Small intestine (tissue), 7 donors: ENCODE results near the gene CD247. TPM values are rescaled to one million over a fixed set of nuclear protein-coding genes. Genes with fewer than 3 reads are reported as not detected.
"Not testable (repeated sequence)": the region's sequence is repeated elsewhere in the genome, so short reads cannot be mapped to it uniquely, and the experiment has no call there.

Experiments used
- DNase-seq, 2 donors: peaks; one replicate each; pipeline versions ENCODE4 v3.0.0 to v3.0.0-alpha.2; 2013
- FAIRE-seq: peaks from 2 replicates; lab custom pipeline; 2012; peaks lifted over from hg19 to GRCh38; lab: Jason Lieb, UNC
- H3K27ac ChIP-seq, 3 donors: one replicate each; pipeline ENCODE4 v1.5.1; 2013; ENCODE audit warnings: low read length in 2 of 3, mild to moderate bottlenecking in 2 of 3, control low read depth in 1 of 3, inconsistent platforms in 1 of 3, low read depth in 1 of 3, moderate library complexity in 1 of 3
- H3K27me3 ChIP-seq, 3 donors: one replicate each; pipeline ENCODE4 v1.6.1; 2013; ENCODE audit warnings: low read length in 3 of 3, inconsistent platforms in 1 of 3; ENCODE audit not compliant: control insufficient read depth in 3 of 3, insufficient read depth in 3 of 3
- H3K36me3 ChIP-seq, 3 donors: one replicate each; pipeline ENCODE4 v1.6.1; 2013; ENCODE audit warnings: low read length in 3 of 3, inconsistent platforms in 1 of 3, low read depth in 1 of 3, mild to moderate bottlenecking in 1 of 3, moderate library complexity in 1 of 3; ENCODE audit not compliant: control insufficient read depth in 3 of 3, insufficient read depth in 2 of 3
- H3K4me1 ChIP-seq, 3 donors: one replicate each; pipeline ENCODE4 v1.6.1; 2013; ENCODE audit warnings: low read length in 2 of 3, inconsistent platforms in 1 of 3, low read depth in 1 of 3, mild to moderate bottlenecking in 1 of 3, moderate library complexity in 1 of 3; ENCODE audit not compliant: control insufficient read depth in 3 of 3, insufficient read depth in 2 of 3
- H3K4me3 ChIP-seq, 3 donors: one replicate each; pipeline ENCODE4 v1.5.1; 2013; ENCODE audit warnings: low read length in 3 of 3, control low read depth in 1 of 3, inconsistent platforms in 1 of 3, low read depth in 1 of 3, mild to moderate bottlenecking in 1 of 3, moderate library complexity in 1 of 3
- H3K9me3 ChIP-seq, 2 donors: one replicate each; pipeline ENCODE4 v1.6.1; 2013; ENCODE audit warnings: low read depth in 1 of 2, low read length in 1 of 2; ENCODE audit not compliant: control insufficient read depth in 2 of 2, insufficient read depth in 1 of 2
- WGBS, 3 donors: extraction: QIAGEN DNeasy Blood & Tissue Kit; methylation state at CpG; one replicate each; pipeline ENCODE4 v1.1.7; 2013; 5-methylcytosine and 5-hydroxymethylcytosine counted together
- polyA plus RNA-seq, 4 donors: library from polyadenylated mRNA; stranded (reverse) in 3 of 4; unstranded in 1 of 4; fragments of 200-250 nt in 3 of 4; fragments of 120-200 nt in 1 of 4; gene quantifications; one replicate each; pipeline versions ENCODE4 v1.2.1 to v1.2.3, GENCODE V29; 2013
- donor health status: healthy with polysubstance abuse.
- donor health status: control.
- donor health status: control.
- donor health status: Bipolar disorder and iron deficiency.
- donor health status: healthy.

Gene CD247
- polyA plus RNA-seq, 4 donors: 0.45 to 5.0 (median 3.2) TPM

DNA sequence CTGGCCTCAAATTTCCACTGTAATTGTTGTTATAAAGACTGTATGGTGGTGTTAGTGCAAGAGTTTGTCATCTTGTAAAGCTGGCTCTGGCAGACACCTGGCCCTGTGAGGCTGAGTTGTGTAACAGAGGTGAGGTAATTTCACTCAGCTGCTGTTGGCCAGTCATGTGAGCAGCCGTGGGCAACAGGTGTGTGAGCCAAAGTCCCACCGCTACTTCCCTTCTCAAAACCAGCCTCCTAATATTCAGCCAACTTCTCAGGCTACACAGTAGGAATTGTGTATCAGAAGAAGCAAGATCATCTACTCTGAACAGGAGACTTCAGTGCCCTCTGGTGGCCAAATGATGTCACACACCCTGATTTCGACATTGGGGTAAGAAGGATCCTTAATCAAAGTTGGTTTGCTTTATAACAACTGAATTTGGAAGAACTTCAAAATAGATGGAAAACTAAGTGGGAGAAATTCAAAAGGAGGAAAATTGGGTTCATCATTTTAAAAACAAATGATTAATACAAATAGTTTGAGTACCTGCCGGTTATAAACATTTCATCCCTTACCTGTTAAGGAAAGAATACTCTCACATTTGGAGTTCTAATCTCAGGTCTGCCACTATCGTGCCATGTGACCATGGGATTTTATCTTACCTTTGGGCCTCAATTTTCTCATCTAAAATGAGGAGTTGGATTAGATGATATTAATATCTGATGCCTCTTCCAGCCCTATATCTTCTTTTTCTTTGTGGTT lies 37.8 kb upstream of the CD247 start:
- H3K9me3 ChIP-seq: no peaks in the 10 kb centered on the region
- FAIRE-seq (no peak), DNase-seq (peak; percentile 79 to 87)
- no peaks in the 10 kb centered on the region for H3K36me3 ChIP-seq
- WGBS, 3 donors: 4 to 13% (median 4%) methylated on average over 5 of the region's 5 CpGs
- H3K4me1 ChIP-seq: peaks cover 3 to 20% (median 4%) of the 10 kb centered on the region in 3 donors
- H3K27me3 ChIP-seq: no peaks in the 10 kb centered on the region
- H3K27ac ChIP-seq: peak overlapping the region in 1 of 3 donors; percentile 67
- H3K4me3 ChIP-seq: no peak overlapping the region

DNA sequence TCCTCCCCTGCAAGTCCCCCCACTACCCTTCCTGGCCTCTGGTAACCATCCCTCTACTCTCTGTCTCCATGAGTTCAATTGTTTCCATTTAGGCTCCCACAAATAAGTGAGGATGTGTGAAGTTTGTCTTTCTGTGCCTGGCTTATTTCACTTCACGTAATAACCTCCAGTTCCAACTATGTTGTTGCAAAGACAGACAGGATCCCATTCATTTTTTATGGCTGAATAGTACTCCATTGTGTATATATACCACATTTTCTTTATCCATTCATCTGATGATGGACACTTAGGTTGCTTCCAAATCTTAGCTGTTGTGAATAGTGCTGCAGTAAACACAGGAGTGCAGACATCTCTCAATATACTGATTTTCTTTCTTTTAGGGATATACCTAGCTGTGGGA lies 36.7 kb upstream of the CD247 start:
- H3K9me3 ChIP-seq, FAIRE-seq, H3K27ac ChIP-seq, H3K27me3 ChIP-seq, H3K36me3 ChIP-seq, DNase-seq, H3K4me3 ChIP-seq: not testable (repeated sequence)
- WGBS, 3 donors: 93 to 97% (median 95%) methylated on average over 1 of the region's 1 CpG
- H3K4me1 ChIP-seq: peaks cover 3 to 20% (median 4%) of the 10 kb centered on the region in 3 donors

DNA sequence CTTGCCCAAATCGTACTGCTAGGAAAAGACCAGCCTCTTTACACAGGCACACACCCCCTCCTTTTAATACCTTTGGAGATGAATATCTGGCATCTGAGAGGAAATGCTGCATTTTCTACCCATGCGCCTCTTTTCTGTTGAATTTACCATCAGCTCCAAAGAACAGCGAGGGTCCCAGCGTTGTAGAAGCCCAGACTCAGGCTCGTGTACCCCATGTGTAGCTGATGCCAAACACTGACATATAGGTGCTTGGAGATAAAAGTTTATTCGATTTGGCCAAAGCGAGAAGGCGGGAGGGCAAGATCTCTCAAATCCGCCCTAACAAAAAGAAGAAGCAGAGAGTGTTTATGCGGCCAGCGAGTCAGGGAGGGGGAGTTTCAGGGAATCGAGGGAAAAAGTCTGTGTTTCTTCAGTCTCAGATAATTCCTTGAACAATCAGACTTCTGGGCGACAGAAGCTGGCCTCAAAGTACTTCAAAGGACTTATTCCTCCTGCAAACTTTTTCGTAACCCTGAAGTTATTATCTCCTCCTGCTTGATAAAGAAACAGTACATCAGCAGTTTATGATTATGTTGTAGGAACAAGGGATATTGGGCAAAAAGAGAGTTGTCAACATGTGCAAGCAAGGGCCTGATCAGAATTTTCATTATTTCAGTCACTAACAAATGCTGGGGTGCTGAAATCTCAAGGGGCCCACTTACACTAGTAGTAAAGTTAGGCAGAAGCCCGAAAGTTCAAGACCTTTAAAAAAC lies 35.9 kb upstream of the CD247 start:
- peak overlapping the region in 2 of 3 donors; percentile 66 to 68 for H3K27ac ChIP-seq
- DNase-seq: no peak
- no peak for FAIRE-seq

DNA sequence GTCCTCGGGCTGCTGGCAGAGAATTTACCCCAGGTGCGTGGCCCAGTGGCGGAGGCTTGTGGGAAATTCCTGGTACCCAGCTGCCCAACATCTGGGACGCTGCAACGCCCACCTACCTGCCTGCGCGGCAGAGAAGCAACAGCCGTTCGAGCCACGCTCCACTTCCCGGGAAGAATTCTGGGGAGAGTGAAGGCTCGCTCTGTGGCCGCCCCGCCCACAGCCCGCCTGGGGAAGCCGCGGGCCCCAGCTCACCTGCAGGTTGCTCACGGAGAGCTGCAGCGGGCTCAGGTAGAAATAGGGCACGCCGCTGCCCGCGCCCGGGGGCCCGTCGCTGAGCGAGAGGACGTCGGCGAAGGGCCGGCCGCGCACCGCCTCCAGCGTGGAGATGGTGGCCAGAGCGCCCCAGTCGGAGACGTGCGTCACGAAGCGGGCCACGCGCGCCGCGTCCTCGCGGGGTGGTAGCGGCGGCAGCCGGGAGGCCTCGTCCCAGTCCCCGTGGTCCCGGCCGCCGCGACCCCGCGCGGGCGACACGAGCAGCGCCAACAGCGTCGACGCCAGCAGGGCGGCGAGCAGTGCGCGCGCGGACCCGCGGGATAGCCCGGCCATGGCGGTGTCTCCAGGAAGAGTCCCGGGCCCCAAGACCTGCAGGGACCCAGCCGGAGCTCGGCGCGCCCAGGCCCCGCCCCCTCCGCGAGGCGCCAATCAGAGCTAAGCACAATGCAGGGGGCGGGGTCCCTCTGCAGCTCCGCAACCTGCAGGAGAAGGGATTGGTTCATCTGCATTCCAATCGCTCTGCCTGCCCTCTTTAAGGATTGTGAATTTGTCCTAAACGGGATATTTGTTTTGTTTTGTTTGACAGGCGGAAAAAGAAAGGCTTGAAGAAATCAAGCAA lies 35.1 kb upstream of the CD247 start, which contains the start of gene CREG1:
Gene CREG1 (minus strand): TSS at position 627 of the 892 bp plus-strand sequence.
- DNase-seq: peak; percentile 94 to 98
- Histone ChIP-seq H3K9me3 (no peaks in the 10 kb centered on the region), H3K27ac (peak within 1 kb of the TSS; percentile 66 to 94 (median 81)), H3K4me1 (peaks cover 3 to 20% (median 4%) of the 10 kb centered on the region in 3 donors), H3K36me3 (no peaks in the 10 kb centered on the region), H3K27me3 (no peaks in the 10 kb centered on the region), H3K4me3 (peak within 1 kb of the TSS; percentile 60 to 77 (median 72))
- 0 to 1% (median 0%) methylated on average over 66 to 90 of the region's 90 CpGs for WGBS, 3 donors
- FAIRE-seq: no peak

More for the DNA sequence above, 35.9 kb upstream of the CD247 start:
- no peaks in the 10 kb centered on the region for H3K27me3 ChIP-seq
- H3K4me3 ChIP-seq: peak overlapping the region; percentile 60 to 77 (median 72)
- peaks cover 3 to 20% (median 4%) of the 10 kb centered on the region in 3 donors for H3K4me1 ChIP-seq
- H3K36me3 ChIP-seq: no peaks in the 10 kb centered on the region
- WGBS, 3 donors: 10 to 15% (median 12%) methylated on average over 15 of the region's 15 CpGs
- H3K9me3 ChIP-seq: no peaks in the 10 kb centered on the region

DNA sequence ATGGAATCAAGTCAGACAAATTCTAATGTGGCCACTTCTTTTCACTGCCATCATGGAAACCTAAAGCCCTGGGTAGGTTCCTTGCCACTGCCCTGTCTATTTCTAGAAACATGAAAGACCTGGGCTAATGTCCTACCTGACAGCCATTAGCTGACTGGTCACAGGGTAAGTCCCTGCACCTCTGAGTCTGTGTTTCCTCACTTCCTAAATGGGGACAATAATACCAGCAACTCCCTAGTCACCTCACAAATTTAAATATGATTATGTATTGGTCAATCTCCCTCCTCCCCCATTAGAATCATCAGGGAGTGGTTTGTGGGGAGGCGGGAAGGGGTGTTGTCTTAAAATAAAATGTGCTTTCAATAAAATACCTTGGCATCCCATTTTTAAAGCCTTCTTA lies 33.0 kb upstream of the CD247 start:
- H3K4me3 ChIP-seq: no peak overlapping the region
- no peak for FAIRE-seq
- WGBS, 3 donors: 88 to 100% (median 96%) methylated on average over 1 of the region's 1 CpG

DNA sequence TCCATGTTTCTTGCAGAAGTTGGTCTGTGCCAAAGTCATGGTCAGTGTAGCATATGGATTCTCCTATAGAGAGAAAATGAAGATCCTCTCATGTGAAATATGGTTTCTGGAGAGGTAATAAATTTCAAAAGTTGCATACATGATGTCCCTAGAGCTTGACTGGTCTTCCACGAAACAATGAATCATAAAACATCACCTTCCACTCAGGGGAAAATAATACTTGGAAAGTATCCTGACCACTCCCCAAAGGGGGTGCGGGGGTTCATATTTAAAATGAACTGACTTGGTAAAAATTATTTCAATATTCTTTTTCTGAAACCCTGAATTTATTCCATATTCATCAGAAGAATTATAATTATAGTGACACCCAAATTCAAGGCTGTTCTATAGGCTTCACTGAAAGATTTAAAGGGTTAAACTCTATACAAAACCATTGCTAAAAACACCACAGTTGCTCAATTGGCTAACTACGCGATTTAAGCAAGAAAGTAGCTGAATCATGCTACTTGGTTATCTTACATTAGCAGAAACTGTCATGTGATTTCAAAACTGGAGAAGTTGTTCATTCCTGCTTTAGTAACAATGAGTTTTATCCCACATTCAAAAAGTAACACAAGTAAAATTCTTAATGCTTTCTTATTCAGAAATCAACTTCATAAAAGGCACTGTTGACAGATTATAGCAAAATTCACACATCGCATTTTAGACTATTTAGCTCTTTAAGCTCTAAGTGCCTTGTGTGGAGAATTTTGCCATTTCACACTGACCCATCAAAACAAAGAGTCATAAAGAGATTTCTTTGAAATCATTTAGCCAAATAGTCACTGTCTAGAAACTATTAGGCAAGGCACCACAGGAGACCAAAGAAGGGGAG lies 30.0 kb upstream of the CD247 start:
- FAIRE-seq (no peak), DNase-seq (no peak)
- peak overlapping the region in 2 of 3 donors; percentile 2 to 68 for H3K27ac ChIP-seq
- WGBS, 3 donors: 72 to 86% (median 80%) methylated on average over 5 of the region's 5 CpGs
- H3K36me3 ChIP-seq: peaks cover 0 to 20% (median 2%) of the 10 kb centered on the region in 3 donors
- H3K4me1 ChIP-seq: peaks cover 3 to 11% (median 4%) of the 10 kb centered on the region in 3 donors
- H3K9me3 ChIP-seq: no peaks in the 10 kb centered on the region
- H3K27me3 ChIP-seq: no peaks in the 10 kb centered on the region
- H3K4me3 ChIP-seq: no peak overlapping the region

More for the DNA sequence above, 33.0 kb upstream of the CD247 start:
- H3K36me3 ChIP-seq: peaks cover 0 to 2% (median 0%) of the 10 kb centered on the region in 3 donors
- H3K27me3 ChIP-seq: no peaks in the 10 kb centered on the region
- no peak overlapping the region for H3K27ac ChIP-seq
- no peaks in the 10 kb centered on the region for H3K9me3 ChIP-seq
- DNase-seq: no peak
- peaks cover 3 to 20% (median 4%) of the 10 kb centered on the region in 3 donors for H3K4me1 ChIP-seq

DNA sequence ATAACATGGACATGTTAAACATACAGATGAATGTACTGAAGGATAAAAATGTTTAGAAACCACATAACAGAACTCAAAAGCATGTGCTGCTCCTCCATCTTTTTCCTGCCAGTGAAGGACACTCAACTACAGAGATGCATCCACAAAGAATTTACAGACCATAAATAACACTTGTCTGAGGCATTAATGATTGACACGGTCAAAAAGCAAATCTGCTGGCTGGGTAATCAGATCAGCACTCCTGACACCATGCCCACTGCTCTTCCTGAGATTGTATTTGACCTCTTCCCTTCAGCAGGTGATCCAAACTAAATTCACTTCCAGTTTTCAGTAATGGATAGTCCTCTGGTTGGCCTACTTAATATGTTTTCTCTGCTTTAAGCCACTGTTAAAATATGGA lies 28.6 kb upstream of the CD247 start:
- FAIRE-seq (no peak), DNase-seq (no peak)
- Histone ChIP-seq H3K36me3 (peaks cover 0 to 27% (median 2%) of the 10 kb centered on the region in 3 donors), H3K4me1 (peaks cover 0 to 7% (median 5%) of the 10 kb centered on the region in 3 donors), H3K4me3 (no peak overlapping the region), H3K27me3 (no peaks in the 10 kb centered on the region), H3K27ac (no peak overlapping the region), H3K9me3 (no peaks in the 10 kb centered on the region)
- 57 to 85% (median 73%) methylated on average over 1 of the region's 1 CpG for WGBS, 3 donors
